Large intestine (tissue), 3 donors: Measurements from ENCODE around the gene GNPTG. TPM values are rescaled to one million over a fixed set of nuclear protein-coding genes. Genes with fewer than 3 reads are reported as not detected.
"Not testable (repeated sequence)": the region's sequence is repeated elsewhere in the genome, so short reads cannot be mapped to it uniquely, and the experiment has no call there.

Experiments
- DNase-seq, 2 donors: peaks; one replicate each; pipeline versions ENCODE4 v3.0.0 to v3.0.0-alpha.2; 2013
- H3K27ac ChIP-seq: one replicate; pipeline ENCODE4 v1.5.1; 2013; ENCODE audit warnings: low read length
- H3K27me3 ChIP-seq: 2 replicates; pipeline ENCODE4 v1.6.1; 2013; ENCODE audit warnings: low read length; ENCODE audit not compliant: control insufficient read depth, insufficient read depth
- H3K36me3 ChIP-seq: 2 replicates; pipeline ENCODE4 v1.6.1; 2013; ENCODE audit warnings: low read length; ENCODE audit not compliant: control insufficient read depth, insufficient read depth
- H3K4me1 ChIP-seq: one replicate; pipeline ENCODE4 v1.6.1; 2013; ENCODE audit warnings: low read length; ENCODE audit not compliant: control insufficient read depth, insufficient read depth
- H3K4me3 ChIP-seq: one replicate; pipeline ENCODE4 v1.5.1; 2013; ENCODE audit warnings: low read length
- H3K9me3 ChIP-seq: one replicate; pipeline ENCODE4 v1.6.1; 2013; ENCODE audit warnings: mild to moderate bottlenecking, low read depth, low read length, moderate library complexity; ENCODE audit not compliant: control insufficient read depth
- WGBS: methylation state at CpG from one replicate; pipeline ENCODE4 v1.1.5; 2013; ENCODE audit warnings: low lambda C conversion rate; ENCODE audit not compliant: insufficient coverage; 5-methylcytosine and 5-hydroxymethylcytosine counted together
- polyA plus RNA-seq: library from polyadenylated mRNA; unstranded; fragments of 120-200 nt; gene quantifications from one replicate; pipeline ENCODE4 v1.2.1, GENCODE V29; 2013

Gene GNPTG
- polyA plus RNA-seq, 1 donor: 68.3 TPM

- no CpG with 5 or more reads among the region's 17 CpGs for WGBS
- Histone ChIP-seq H3K4me3 (no peak overlapping the region), H3K27ac (no peak overlapping the region)
Observed at GRCh38 chr16:1326946-1327618, 24.6 kb upstream of the GNPTG start.

GRCh38 chr16:1327619-1327947, 24.1 kb upstream of the GNPTG start:
- H3K9me3 ChIP-seq: peaks cover 12% of the 10 kb centered on the region
- H3K27ac ChIP-seq: no peak overlapping the region
- H3K4me3 ChIP-seq: no peak overlapping the region
- peaks cover 30% of the 10 kb centered on the region for H3K36me3 ChIP-seq
- DNase-seq: no peak
- H3K27me3 ChIP-seq: peaks cover 25% of the 10 kb centered on the region
- no CpG with 5 or more reads among the region's 5 CpGs for WGBS
- peaks cover 17% of the 10 kb centered on the region for H3K4me1 ChIP-seq

More at GRCh38 chr16:1326946-1327618, 24.6 kb upstream of the GNPTG start:
- Histone ChIP-seq H3K9me3 (peaks cover 8% of the 10 kb centered on the region), H3K36me3 (peaks cover 32% of the 10 kb centered on the region), H3K27me3 (peaks cover 20% of the 10 kb centered on the region), H3K4me1 (peaks cover 12% of the 10 kb centered on the region)
- no peak for DNase-seq

- WGBS: 73% methylated on average over 2 of the region's 20 CpGs
- H3K27me3 ChIP-seq: peaks cover 30% of the 10 kb centered on the region
- not testable (repeated sequence) for H3K27ac ChIP-seq, H3K4me3 ChIP-seq, DNase-seq
- H3K9me3 ChIP-seq: peaks cover 16% of the 10 kb centered on the region
- peaks cover 28% of the 10 kb centered on the region for H3K36me3 ChIP-seq
- H3K4me1 ChIP-seq: peaks cover 22% of the 10 kb centered on the region
Observed at GRCh38 chr16:1328136-1328535, 23.6 kb upstream of the GNPTG start.

GRCh38 chr16:1328961-1329360, 22.8 kb upstream of the GNPTG start:
- H3K9me3 ChIP-seq: peaks cover 20% of the 10 kb centered on the region
- not testable (repeated sequence) for H3K4me3 ChIP-seq, H3K27ac ChIP-seq, DNase-seq
- peaks cover 36% of the 10 kb centered on the region for H3K27me3 ChIP-seq
- H3K36me3 ChIP-seq: peaks cover 19% of the 10 kb centered on the region
- peaks cover 22% of the 10 kb centered on the region for H3K4me1 ChIP-seq
- no CpG with 5 or more reads among the region's 10 CpGs for WGBS

- Histone ChIP-seq H3K9me3 (peaks cover 28% of the 10 kb centered on the region), H3K27ac (no peak overlapping the region), H3K4me3 (no peak overlapping the region), H3K4me1 (peaks cover 26% of the 10 kb centered on the region), H3K27me3 (peaks cover 50% of the 10 kb centered on the region), H3K36me3 (peaks cover 6% of the 10 kb centered on the region)
- no CpG with 5 or more reads among the region's 17 CpGs for WGBS
- no peak for DNase-seq
Observed at GRCh38 chr16:1330260-1330914, 21.3 kb upstream of the GNPTG start.

- Histone ChIP-seq H3K27me3 (peaks cover 58% of the 10 kb centered on the region), H3K4me1 (peaks cover 26% of the 10 kb centered on the region), H3K27ac (no peak overlapping the region), H3K36me3 (no peaks in the 10 kb centered on the region), H3K4me3 (peak overlapping the region; percentile 5), H3K9me3 (peaks cover 28% of the 10 kb centered on the region)
- DNase-seq: no peak
- WGBS: no CpG with 5 or more reads among the region's 22 CpGs
Observed at GRCh38 chr16:1330931-1331711, 20.6 kb upstream of the GNPTG start.

- Histone ChIP-seq H3K36me3 (no peaks in the 10 kb centered on the region), H3K27ac (no peak overlapping the region), H3K9me3 (peaks cover 28% of the 10 kb centered on the region), H3K4me1 (peaks cover 26% of the 10 kb centered on the region), H3K27me3 (peaks cover 65% of the 10 kb centered on the region), H3K4me3 (peak overlapping the region; percentile 15)
- peak; percentile 68 to 81 for DNase-seq
- WGBS: no CpG with 5 or more reads among the region's 34 CpGs
Observed at GRCh38 chr16:1331712-1332617, 19.8 kb upstream of the GNPTG start.

GRCh38 chr16:1332618-1333148, 19.0 kb upstream of the GNPTG start:
- no peak for DNase-seq
- Histone ChIP-seq H3K36me3 (no peaks in the 10 kb centered on the region), H3K27ac (no peak overlapping the region), H3K4me3 (no peak overlapping the region), H3K27me3 (peaks cover 69% of the 10 kb centered on the region), H3K4me1 (peaks cover 26% of the 10 kb centered on the region), H3K9me3 (peaks cover 28% of the 10 kb centered on the region)
- no CpG with 5 or more reads among the region's 26 CpGs for WGBS

GRCh38 chr16:1333149-1333812, 18.4 kb upstream of the GNPTG start, which contains the start of gene BAIAP3:
TSS of gene BAIAP3 (plus strand) at chr16:1333645. CDS start at chr16:1338550, 4,905 bp downstream.
- Histone ChIP-seq H3K27me3 (peaks cover 69% of the 10 kb centered on the region), H3K27ac (no peak within 1 kb of the TSS), H3K4me3 (no peak within 1 kb of the TSS), H3K9me3 (peaks cover 28% of the 10 kb centered on the region), H3K4me1 (peaks cover 26% of the 10 kb centered on the region), H3K36me3 (no peaks in the 10 kb centered on the region)
- no CpG with 5 or more reads among the region's 83 CpGs for WGBS
- DNase-seq: peak in 1 of 2 donors; percentile 23
